Measurements from ENCODE around the gene TMCC2.
"Not testable (repeated sequence)": the region's sequence is repeated elsewhere in the genome, so short reads cannot be mapped to it uniquely, and the experiment has no call there.

The TMCC2 gene

DNA sequence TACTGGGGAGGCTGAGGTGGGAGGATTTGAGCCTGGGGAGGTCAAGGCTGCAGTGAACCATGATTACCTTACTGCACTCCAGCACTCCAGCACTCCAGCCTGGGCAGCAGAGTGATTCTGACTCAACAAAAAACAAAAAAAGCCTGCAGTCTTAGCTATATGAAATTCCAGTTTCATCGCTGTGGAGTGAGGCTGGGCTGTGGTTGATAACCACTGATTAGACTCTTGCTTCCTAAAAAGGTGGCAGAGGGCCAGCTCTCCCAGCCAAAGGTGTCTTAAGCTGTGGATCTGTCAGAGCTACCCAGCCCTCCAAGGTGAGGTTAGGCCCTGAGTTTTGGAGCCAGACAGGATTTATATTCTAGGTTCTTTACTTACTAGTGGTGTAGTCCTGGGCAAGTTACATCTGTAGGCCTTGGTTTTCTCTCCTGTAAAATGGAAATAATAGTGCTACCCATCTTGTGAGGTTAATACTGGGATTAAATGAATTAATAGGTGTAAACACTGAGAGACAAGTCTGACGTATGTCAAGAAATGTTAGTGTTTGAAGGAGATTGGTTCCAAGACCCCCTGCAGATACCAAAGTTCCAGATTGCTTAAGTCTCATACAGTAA lies 35.9 kb downstream of the TMCC2 start:
- DNase-seq = no peak

DNA sequence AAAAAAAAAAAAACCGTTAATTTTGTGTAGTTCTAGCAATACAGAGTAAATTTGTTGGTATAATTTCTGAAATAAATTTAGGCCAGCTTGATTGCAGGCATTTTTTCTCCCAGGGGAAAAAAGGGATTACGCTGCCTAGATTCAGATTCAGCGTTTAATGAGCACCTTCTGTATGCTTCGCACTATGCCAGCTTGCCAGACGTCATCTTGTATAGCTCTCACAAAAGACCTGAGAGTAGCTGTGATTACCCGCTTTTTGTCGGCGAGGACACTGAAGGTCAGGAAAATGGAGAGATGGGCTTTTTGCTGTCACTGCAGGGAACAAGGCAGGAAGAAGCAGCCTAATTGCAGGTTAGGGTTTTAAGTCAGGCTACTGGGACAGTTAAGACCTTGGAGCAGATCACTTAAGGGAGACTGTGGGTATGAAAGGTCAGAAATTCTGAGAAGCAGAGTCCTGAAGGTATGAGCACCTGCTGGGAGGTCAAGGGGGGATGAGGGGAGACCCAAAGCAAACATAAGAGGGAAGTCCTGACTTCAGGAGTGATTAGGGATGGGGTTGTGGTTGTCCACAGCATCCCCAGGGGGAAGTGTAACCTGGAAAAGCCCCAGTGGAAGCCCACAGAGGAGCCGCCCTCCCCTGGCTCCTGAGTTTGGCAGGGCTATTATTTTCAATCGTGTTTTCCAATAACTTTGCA lies 39.0 kb downstream of the TMCC2 start:
- DNase-seq = no peak

DNA sequence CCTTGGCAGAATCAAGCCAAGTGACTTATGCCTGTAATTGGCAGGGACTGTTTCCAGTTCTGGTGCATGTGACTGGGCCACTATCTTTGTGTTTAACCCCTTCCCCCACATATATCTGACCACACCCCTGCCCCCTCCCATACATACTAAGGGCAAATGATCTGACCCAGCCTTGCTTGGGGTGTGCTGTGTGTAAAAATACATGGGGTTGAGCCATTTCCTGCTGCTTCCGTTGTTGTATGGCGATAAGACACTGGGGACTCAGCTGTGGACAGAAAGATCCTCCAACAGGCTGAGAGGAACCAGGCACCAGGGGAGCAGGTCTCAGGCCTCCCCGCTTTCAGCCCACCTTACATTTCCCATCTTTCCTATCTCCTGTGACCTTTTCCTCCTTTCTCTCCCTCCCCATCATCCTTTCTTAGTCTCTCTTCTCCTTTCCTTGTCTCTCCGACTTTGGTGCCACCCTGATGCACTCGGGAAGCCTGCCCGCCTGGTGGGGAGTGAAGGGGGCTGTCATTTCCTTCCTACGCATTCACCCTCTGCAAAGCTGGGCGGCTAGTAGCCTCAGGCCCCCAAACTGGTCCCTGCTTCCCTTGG lies 39.7 kb downstream of the TMCC2 start:
- no peak for DNase-seq

DNA sequence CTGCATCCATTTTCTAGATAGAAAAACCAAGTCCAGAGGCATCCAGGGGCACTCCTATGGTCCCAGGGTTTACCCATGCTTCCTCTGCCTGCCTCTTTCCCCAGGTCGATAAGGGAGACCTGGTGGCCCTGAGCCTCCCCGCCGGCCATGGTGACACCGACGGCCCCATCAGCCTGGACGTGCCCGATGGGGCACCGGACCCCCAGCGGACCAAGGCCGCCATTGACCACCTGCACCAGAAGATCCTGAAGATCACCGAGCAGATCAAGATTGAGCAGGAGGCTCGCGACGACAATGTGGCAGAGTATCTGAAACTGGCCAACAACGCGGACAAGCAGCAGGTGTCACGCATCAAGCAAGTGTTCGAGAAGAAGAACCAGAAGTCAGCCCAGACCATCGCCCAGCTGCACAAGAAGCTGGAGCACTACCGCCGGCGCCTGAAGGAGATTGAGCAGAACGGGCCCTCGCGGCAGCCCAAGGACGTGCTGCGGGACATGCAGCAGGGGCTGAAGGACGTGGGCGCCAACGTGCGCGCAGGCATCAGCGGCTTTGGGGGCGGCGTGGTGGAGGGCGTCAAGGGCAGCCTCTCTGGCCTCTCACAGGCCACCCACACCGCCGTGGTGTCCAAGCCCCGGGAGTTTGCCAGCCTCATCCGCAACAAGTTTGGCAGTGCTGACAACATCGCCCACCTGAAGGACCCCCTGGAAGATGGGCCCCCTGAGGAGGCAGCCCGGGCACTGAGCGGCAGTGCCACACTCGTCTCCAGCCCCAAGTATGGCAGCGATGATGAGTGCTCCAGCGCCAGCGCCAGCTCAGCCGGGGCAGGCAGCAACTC lies 41.3 kb downstream of the TMCC2 start:
- no peak for DNase-seq

DNA sequence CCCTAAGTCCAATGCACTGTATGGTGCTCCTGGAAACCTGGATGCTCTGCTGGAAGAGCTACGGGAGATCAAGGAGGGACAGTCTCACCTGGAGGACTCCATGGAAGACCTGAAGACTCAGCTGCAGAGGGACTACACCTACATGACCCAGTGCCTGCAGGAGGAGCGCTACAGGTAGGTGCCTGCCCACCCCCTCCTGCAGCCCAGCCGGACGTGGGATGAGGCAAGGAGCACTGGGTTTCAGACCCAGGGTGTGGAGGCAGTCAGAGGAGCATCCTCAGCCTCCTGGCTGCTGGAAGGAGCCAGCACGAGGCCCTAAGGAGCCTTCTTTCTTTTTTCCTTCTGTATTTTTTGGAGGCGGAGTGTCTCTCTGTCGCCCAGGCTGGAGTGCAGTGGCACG lies 42.0 kb downstream of the TMCC2 start:
- DNase-seq = no peak

DNA sequence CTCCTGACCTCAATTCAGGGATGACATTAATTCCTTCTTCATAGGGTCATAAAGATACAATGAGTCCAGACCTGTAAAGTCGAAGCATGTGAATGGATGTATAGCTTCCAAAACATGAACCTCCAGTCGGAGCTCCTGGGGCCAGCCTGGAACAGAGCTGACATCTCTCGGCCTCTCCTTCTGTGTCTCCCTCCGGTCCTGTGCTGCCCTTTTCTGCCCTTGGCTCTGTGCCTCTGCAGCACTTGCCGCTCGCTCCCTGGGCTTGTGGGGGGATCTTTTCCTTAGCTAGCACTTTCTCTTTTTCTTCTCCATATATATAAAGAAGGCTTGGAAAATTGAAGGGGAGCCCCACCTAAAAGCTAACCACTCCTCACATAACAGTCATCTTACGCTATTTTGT lies 42.5 kb downstream of the TMCC2 start:
- no peak for DNase-seq

DNA sequence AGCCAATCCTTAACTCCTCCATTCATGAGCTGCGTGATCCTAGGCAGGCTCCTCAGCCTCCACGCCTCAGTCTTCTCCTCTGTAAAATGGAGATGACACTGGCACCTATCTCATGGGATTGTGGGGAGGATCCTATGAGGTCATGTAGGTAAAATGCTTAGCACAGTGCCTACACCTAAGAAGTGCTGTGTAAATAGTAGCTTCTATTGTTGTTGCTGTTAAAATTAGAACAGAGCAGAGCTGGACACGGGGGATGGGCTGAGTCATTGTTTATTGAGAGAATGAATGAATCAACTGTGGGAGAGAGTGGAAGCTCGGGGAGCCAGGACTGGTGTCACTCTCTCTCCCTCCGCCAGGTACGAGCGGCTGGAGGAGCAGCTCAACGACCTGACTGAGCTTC lies 43.0 kb downstream of the TMCC2 start:
- no peak for DNase-seq

DNA sequence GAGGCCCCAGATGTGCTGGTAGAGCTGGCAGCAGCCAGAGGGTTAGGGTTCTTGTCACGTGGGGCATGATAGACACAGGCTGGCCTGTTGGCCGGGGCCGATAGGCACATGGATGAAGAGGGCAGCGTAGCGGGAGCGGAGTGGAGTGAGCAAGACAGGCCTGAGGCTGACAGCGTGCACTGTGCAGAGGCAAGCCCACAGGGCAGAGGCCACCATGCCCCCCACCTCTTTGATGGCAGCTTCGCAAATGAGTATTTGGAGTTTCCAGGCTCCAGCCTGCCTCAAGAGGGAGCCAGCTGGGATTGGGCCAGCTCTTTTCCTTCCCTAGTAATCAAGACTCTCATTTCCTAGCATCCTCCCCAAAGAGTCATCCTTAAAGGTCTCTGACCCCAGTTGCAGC lies 43.5 kb downstream of the TMCC2 start:
- DNase-seq = no peak

DNA sequence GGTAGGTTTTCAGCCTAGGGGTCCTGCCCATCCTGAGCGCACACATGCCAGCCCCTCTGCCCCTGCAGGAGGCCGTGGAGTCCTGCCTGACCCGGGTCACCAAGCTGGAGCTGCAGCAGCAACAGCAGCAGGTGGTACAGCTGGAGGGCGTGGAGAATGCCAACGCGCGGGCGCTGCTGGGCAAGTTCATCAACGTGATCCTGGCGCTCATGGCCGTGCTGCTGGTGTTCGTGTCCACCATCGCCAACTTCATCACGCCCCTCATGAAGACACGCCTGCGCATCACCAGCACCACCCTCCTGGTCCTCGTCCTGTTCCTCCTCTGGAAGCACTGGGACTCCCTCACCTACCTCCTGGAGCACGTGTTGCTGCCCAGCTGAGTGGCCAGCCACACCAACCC lies 44.0 kb downstream of the TMCC2 start:
- no peak for DNase-seq

DNA sequence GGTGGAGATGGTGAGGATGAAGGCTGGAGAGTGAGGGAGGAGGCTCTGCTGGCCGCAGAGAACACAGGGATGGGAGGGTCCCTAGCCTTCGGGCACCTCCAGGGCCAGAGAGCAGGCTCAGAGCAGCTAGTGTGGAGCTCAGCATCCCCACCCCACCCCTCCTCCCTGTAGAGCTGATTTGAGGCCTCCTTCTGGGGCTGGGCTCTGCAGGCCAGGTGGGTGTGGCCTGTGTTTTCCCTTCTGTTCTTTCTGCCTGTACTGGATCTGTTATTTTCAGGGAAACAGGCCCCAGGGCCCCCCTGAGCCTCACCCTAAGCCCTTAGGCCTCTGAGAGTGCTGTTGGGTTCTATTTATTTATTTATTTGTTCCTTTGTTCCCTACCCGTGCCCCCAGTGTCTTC lies 44.8 kb downstream of the TMCC2 start:
- DNase-seq = no peak

DNA sequence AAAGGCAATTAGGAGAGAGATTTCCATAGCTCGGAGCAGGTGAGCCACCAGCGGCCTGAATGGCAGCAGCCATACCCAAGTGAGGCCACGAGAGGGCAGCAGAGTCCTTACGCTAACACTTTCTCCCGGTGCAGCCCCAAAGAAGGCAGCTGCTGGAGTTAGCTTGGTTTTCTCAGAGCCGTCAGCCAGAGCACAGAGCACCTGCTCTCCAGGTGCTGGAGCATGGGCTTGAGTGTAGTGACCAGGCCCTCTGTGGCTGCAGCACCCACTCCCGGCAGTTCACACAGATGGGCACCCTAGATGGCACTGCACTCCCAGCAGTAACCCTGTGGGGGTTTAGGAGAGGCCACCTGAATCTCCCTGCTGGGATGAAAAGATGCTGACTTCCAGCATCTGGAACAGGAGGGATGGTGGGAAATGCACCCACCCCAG lies 45.8 kb downstream of the TMCC2 start:
- no peak for DNase-seq

DNA sequence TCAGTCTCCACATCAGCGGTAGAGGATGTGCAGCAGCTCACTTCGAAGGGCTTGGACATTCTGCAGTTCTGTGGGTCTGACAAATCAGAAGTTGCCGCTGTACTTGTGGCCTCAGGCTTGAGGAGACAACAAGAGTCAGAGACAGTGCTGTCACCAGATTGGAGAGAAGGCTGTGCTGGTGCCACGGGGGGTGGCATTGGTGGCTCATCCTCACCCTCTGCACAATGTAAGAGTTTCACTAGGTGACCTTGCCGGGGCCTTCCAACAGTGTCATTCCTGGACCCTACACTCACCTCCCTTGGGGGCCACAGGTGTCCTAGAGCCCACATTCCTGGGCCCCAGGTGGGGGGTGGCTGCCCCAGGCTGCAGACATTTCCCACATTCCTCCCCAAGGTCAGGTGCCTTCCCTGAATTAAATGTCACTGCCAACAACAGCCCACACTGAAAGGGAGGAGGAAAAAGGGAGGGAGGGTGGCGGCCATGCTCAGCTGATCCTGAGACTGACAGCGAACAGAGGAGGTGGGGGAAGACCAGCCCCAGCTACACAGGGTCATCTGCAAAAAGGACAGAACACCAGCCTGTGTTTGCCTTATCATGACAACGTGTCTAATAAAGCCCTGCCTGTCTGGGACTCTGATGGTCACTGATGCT lies 46.4 kb downstream of the TMCC2 start:
- no peak for DNase-seq

DNA sequence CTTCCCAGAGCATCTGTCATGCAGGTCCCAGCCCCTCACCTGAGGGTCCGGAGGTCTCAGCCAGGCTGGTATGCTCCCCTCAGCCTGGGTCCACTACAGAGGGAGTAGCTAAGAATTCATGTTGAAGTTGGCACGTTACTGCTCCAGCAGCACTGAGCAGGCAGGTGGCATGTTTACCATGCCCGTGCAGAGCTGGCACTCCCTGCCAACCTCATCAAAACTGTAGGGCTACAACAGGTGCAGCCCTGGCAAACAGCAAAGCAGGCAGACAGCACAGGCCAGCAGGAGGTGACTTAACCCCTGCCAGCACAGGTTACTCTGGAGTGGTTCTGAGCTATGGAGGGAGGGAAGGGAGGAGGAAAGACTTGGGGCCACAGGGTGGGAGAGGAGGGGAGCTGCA lies 47.4 kb downstream of the TMCC2 start:
- no peak for DNase-seq

DNA sequence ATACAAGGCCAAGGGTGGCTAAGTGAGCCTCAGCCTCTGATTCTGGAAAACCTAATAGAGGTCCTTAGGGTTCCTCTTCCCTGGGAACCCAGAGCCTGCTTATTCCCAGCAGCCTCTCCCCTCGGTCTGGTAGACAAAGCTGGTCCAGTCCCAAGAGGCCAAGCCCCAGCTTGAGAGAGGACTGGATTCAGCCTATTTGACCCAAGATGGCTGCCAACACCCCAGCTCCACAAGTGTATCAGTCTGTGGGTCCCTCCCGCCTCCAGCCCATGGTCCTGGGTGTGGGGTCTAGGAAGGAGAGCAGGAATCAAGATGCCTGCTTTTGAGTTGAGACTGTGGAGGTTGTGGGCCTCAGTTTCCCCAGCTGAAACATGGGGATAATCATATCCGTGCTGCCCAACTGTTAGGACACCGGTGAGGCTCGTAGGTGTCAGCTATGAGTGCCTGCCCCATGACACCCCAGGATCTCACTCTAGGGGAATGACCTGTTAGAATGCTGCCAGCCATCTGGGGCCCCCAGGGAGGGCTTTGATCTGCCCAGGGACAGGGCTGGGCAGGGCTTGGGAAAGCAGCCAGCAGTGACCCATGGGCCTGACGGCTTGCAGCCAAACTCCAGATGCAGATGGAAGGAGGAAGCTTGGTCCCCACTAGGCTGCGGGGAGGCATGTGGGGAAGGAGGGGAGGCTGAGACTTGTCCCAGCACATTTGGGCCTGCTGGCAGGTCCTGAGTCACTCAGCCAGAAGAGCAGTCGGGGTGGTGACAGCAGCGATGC lies 48.4 kb downstream of the TMCC2 start:
- DNase-seq = no peak

DNA sequence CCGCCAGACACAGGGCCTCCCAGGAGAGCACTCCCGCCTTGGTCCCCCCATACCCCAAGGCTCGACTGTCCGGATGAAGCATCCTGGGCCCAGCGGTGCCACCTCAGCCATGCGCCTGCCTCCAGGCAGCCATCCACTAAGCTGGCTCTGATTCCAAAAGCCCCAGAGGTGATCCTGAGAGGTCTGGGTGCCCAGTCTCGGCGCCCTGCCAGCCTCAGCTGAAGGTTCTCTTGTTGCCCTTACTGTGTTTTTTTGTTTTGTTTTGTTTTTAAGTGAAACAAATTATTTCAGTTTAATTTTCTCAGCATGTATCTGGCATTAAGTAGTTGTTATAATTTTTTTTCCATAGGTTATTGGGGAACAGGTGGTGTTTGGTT lies 48.9 kb downstream of the TMCC2 start:
- no peak for DNase-seq

DNA sequence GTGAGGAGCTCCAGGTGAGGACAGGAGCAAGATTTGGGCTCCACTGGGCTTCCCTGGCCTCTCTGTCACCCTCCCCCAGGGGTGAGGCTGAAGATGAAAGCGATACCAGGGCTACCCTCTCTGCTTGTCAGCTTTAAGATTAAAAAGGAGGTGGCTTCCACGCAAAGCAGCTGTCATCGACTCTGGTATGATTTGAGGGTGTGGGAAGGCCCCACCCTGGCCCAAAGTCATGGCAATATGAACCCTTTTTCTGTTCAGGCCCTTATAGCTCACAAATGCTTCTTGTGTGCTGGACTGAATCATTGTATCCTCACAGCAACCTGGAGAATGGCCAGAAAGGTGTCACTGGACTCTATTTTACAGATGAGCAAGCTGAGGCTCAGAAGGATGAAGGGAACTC lies 52.2 kb downstream of the TMCC2 start:
- DNase-seq = no peak

DNA sequence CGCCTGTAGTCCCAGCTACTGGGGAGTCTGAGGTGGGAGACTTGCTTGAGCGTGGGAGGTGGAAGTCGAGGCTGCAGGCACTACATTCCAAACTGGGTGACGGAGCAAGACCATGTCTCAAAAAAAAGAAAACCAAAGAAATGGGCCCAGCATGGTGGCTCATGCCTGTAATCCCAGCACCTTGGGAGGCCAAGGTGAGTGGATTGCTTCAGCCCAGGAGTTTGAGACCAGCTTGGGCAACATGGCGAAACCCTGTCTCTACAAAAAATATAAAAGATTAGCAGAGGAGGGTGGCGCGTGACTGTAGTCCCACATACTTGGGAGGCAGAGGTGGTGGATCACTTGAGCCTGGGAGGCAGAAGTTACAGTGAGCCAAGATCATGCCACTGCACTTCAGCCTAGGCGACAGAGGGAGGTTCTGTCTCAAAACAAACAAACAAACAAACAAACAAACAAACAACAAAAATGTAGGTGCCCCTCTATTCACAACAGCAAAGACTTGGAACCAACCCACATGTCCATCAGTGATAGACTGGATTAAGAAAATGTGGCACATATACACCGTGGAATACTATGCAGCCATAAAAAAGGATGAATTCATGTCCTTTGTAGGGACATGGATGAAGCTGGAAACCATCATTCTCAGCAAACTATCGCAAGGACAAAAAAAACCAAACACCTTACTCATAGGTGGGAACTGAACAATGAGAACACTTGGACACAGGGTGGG lies 53.1 kb downstream of the TMCC2 start:
- DNase-seq = not testable (repeated sequence)

DNA sequence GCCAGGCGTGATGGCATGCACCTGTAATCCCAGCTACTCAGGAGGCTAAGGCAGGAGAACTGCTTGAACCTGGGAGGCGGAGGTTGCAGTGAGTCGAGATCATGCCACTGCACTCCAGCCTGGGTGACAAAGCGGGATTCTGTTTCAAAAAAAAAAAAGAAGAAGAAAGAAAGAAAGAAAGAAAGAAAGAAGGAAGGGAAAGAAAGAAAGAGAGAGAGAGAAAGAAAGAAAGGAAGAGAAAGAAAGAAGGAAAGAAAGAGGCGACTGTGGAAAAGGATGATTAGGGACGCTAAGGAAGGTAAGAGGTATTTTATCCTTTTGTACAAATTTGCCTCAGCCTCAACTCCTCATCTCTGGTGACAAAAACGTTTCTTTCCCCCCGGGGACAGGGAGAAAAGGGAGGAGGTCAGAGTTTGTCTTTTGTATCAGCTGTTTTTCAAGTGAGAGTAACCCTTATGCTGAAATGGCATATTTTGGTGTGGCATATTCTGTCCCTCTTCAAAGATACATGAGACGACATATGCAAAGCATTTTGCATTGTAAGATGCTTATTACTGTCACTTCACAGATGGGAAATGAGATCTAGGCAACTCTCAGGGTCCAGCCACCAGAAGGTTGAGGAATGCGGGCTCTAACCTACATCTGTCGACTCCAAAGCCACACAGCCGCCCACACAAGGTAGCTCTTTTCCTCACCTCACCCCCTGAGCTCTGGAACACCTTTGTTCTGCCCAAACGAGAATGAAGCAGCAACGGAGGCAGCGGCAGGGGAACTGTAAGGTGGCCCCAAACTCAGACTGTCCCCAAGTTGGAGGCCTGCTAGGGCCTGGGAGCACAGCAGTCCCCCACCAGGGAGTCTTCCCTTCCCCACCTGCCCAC lies 55.8 kb downstream of the TMCC2 start:
- DNase-seq = no peak

DNA sequence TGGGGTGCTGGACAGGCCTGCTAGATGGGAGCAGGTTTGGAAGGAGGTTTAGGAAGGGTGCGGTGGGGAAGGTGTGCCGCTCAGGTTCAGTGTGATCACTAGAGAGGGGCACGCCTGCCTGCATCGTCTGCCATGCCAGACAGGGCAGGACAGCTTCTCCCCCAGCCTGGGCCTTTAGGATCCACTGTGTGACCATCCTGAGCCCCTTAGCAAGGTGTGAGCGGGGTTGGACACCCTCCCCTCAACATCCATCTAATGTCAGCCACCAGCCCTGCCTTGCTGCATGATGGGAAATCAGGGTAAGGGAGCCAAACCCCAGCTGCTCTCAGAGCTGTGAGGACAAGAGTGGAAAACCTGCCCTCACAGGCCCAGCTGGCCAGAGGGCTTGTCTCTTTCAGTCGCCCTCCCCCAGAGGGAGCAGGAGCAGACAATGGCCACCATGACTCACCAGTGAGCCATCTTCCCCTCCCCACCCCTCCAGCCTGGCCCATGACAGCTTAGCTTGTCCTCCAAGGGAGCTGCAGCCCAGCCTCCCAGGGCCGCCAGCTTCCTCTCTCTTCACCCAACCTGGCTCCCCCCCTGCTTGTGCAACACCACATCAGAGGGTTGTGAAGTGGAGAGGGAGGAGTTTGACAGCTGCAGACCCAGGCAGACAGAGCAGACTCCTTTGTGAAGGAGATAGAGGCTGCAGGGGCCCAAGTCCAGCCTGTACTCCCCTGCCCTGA lies 56.8 kb downstream of the TMCC2 start:
- no peak for DNase-seq

All from cortex of kidney (tissue), 1 donor.